ENCODE measurements around the gene CGNL1.

Gene CGNL1

DNA sequence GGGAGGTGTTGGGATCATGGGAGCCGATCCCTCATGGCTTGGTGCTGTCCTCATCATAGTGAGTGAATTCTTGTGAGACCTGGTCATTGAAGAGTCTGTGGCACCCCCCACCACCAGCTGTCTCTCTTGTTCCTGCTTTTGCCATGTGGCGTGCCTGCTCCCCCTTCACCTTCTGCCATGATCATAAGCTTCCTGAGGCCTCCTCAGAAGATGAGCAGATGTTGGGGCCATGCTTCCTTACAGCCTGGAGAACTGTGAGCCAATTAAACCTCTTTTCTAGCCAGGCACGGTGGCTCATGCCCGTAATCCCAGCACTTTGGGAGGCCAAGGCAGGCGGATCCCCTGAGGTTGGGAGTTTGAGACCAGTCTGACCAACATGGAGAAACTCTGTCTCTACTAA lies 37.0 kb upstream of the CGNL1 start:
- Histone ChIP-seq H4K20me1 (ENCODE audit: insufficient read depth) (no peaks in the 10 kb centered on the region), H3K4me3 (IDR thresholded peaks at IDR 0.05; ENCODE audit: insufficient read depth, low read depth, low read length) (no peak overlapping the region), H3K79me2 (ENCODE audit: insufficient read depth, low read depth) (no peaks in the 10 kb centered on the region), H3K4me1 (ENCODE audit: low read depth, poor library complexity, severe bottlenecking) (no peaks in the 10 kb centered on the region), H2AFZ (ENCODE audit: low read depth) (no peak overlapping the region), H3K27me3 (ENCODE audit: insufficient read depth, low read depth) (no peaks in the 10 kb centered on the region), H3K9ac (no peak overlapping the region), H3K36me3 (ENCODE audit: insufficient read depth) (no peaks in the 10 kb centered on the region), H3K27ac (no peak overlapping the region), H3K4me2 (no peak overlapping the region)
- no peak for TF ChIP-seq CTCF (conservative IDR thresholded peaks at IDR 0.05; ENCODE audit: low read depth, low read length)

- H3K79me2 ChIP-seq (ENCODE audit: insufficient read depth, low read depth): no peaks in the 10 kb centered on the region
- H4K20me1 ChIP-seq (ENCODE audit: insufficient read depth): no peaks in the 10 kb centered on the region
- H2AFZ ChIP-seq (ENCODE audit: low read depth): 0 out of 2 replicates have a peak overlapping the region, but pooled peaks have one; percentile 24
- no peak overlapping the region for H3K4me2 ChIP-seq
- no peak overlapping the region for H3K9ac ChIP-seq
- no peaks in the 10 kb centered on the region for H3K4me1 ChIP-seq (ENCODE audit: low read depth, poor library complexity, severe bottlenecking)
- no peaks in the 10 kb centered on the region for H3K36me3 ChIP-seq (ENCODE audit: insufficient read depth)
- no peak overlapping the region for H3K4me3 ChIP-seq (IDR thresholded peaks at IDR 0.05; ENCODE audit: insufficient read depth, low read depth, low read length)
- H3K27ac ChIP-seq: no peak overlapping the region
- TF ChIP-seq CTCF (conservative IDR thresholded peaks at IDR 0.05; ENCODE audit: low read depth, low read length): peak; percentile 89
- H3K27me3 ChIP-seq (ENCODE audit: insufficient read depth, low read depth): no peaks in the 10 kb centered on the region
Observed at GRCh38 chr15:57340682-57341259, 35.5 kb upstream of the CGNL1 start.

GRCh38 chr15:57343048-57343447 lies 33.3 kb upstream of the CGNL1 start:
- Histone ChIP-seq H3K36me3 (ENCODE audit: insufficient read depth) (no peaks in the 10 kb centered on the region), H3K27ac (no peak overlapping the region), H3K27me3 (ENCODE audit: insufficient read depth, low read depth) (no peaks in the 10 kb centered on the region), H3K4me1 (ENCODE audit: low read depth, poor library complexity, severe bottlenecking) (no peaks in the 10 kb centered on the region), H3K9ac (no peak overlapping the region), H3K4me3 (IDR thresholded peaks at IDR 0.05; ENCODE audit: insufficient read depth, low read depth, low read length) (no peak overlapping the region), H3K79me2 (ENCODE audit: insufficient read depth, low read depth) (no peaks in the 10 kb centered on the region), H3K4me2 (no peak overlapping the region), H4K20me1 (ENCODE audit: insufficient read depth) (no peaks in the 10 kb centered on the region), H2AFZ (ENCODE audit: low read depth) (no peak overlapping the region)
- no peak for TF ChIP-seq CTCF (conservative IDR thresholded peaks at IDR 0.05; ENCODE audit: low read depth, low read length)

- Histone ChIP-seq H3K36me3 (ENCODE audit: insufficient read depth) (no peaks in the 10 kb centered on the region), H3K27ac (no peak overlapping the region), H3K79me2 (ENCODE audit: insufficient read depth, low read depth) (no peaks in the 10 kb centered on the region), H3K4me1 (ENCODE audit: low read depth, poor library complexity, severe bottlenecking) (no peaks in the 10 kb centered on the region), H4K20me1 (ENCODE audit: insufficient read depth) (no peaks in the 10 kb centered on the region), H3K4me2 (no peak overlapping the region), H2AFZ (ENCODE audit: low read depth) (no peak overlapping the region), H3K27me3 (ENCODE audit: insufficient read depth, low read depth) (no peaks in the 10 kb centered on the region), H3K4me3 (IDR thresholded peaks at IDR 0.05; ENCODE audit: insufficient read depth, low read depth, low read length) (no peak overlapping the region), H3K9ac (no peak overlapping the region)
- no peak for TF ChIP-seq CTCF (conservative IDR thresholded peaks at IDR 0.05; ENCODE audit: low read depth, low read length)
Observed at GRCh38 chr15:57343498-57343897, 32.8 kb upstream of the CGNL1 start.

All from KMS-11 (cell line).